IPS-18c (cell line): ENCODE data around the gene PM20D2.
"Not testable (repeated sequence)": the region's sequence is repeated elsewhere in the genome, so short reads cannot be mapped to it uniquely, and the experiment has no call there.

Source experiments
- H3K4me3 ChIP-seq: 2 replicates; pipeline ENCODE4 v1.7.0; 2013; ENCODE audit warnings: low read depth, mild to moderate bottlenecking, low read length, moderate library complexity; ENCODE audit not compliant: insufficient read depth
- H3K9me3 ChIP-seq: one replicate; pipeline ENCODE4 v1.6.1; 2013; ENCODE audit warnings: mild to moderate bottlenecking, low read length, moderate library complexity; ENCODE audit not compliant: control insufficient read depth, insufficient read depth

Gene PM20D2, protein sequence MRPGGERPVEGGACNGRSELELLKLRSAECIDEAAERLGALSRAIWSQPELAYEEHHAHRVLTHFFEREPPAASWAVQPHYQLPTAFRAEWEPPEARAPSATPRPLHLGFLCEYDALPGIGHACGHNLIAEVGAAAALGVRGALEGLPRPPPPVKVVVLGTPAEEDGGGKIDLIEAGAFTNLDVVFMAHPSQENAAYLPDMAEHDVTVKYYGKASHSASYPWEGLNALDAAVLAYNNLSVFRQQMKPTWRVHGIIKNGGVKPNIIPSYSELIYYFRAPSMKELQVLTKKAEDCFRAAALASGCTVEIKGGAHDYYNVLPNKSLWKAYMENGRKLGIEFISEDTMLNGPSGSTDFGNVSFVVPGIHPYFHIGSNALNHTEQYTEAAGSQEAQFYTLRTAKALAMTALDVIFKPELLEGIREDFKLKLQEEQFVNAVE

DNA sequence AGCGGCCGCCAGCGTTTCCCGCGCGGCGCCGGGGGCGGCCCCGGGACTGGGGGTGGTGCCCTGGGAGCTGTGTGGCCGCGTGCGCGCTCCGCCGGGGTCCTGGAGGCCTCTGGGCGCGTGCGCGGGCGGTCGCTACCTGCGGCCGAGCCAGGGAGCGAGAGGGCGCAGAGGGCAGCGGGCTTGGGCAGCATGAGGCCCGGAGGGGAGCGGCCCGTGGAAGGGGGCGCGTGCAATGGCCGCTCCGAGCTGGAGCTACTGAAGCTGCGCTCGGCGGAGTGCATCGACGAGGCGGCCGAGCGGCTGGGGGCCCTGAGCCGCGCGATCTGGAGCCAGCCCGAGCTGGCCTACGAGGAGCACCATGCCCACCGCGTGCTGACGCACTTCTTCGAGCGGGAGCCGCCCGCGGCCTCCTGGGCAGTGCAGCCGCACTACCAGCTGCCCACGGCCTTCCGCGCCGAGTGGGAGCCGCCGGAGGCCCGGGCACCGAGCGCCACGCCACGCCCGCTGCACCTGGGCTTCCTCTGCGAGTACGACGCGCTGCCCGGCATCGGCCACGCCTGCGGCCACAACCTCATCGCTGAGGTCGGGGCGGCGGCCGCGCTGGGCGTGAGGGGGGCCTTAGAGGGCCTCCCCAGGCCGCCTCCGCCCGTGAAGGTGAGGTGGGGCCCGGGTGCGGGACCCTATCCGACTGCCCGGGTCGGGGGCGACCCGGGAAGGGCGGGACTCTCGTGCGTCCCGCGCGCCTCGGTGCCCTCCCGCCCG is at the start of gene PM20D2:
Gene PM20D2, plus strand, starts transcription at position 100 of the 762 bp plus-strand sequence. Its CDS starts 90 bp downstream, at position 190.
- Histone ChIP-seq H3K4me3 (peak within 1 kb of the TSS; percentile 64), H3K9me3 (no peaks in the 10 kb centered on the region)

DNA sequence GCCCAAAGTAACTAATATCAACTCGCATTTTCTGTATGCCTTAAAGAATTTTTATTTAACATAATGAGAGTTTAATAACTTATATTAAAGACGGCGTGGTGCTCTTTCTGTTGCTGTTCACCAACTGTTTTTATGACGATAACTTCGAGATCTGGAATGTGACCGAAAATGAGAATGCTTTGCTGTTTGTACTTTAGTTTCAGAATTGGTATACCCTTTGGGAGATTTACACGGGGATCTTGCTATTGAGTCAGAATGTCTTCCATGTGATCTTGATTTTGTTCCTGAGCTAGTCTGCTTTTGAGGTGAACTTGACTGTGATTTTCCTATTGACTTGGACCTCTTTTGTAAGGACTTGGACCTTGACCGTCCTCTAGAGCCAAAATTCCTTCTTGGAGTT is 47.4 kb upstream of the PM20D2 start:
- H3K9me3 ChIP-seq = no peaks in the 10 kb centered on the region
- no peak overlapping the region for H3K4me3 ChIP-seq

DNA sequence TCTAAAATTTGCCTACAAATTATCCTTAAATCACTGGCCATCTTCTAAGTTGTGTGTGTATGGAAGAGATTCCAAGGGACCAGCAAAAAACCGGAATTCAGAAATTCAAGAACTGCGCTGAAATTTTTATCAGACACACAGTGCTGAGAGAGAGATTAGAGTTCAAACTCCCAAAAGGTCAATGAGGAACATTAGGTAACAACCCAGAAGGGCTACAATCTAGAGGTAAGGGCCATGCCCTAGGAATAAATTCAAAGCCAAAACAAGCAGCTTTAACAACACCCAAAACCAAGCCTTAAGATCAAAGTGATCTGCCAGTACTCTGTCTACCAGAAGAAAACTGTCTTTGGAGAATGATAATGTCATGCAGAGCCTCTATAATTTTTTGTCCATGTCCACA is 45.7 kb upstream of the PM20D2 start:
- H3K9me3 ChIP-seq = no peaks in the 10 kb centered on the region
- H3K4me3 ChIP-seq = no peak overlapping the region

DNA sequence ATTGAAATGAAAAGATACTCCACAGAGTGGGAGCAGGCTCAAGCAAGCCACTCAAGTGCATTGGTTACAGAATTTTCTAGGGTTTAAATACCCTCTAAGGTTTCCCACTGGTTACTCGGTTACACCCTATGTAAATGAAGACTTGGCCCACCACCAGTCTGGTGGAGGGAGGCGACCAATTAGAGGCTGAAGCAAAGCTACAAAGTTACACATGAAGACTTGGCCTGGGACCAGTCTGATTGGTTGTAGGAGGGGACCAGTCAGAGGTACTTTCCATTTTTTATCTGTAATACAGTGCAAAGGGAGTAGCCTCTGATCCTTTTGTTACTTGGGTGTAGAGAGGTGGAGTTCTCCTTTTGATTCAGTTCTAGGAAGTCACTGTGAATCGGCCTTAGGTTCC is 35.6 kb upstream of the PM20D2 start:
- H3K4me3 ChIP-seq = no peak overlapping the region
- H3K9me3 ChIP-seq = no peaks in the 10 kb centered on the region

DNA sequence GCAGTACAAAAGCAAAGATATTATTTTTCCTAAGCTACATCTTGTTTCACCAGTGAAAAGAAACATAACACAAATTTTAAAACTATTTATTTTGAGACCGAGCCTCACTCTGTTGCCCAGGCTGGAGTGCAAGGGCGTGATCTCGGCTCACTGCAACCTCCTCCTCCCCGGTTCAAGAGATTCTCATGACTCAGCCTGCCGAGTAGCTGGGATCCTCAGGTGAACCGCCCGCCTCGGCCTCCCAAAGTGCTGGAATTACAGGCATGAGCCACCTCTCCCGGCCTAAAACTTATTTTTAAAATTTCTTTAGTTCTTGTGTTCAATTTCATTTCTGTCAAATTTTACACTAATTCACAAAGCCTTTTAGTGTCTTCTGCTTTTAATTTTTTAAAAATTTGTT is 33.9 kb upstream of the PM20D2 start:
- Histone ChIP-seq H3K9me3 (no peaks in the 10 kb centered on the region), H3K4me3 (no peak overlapping the region)

DNA sequence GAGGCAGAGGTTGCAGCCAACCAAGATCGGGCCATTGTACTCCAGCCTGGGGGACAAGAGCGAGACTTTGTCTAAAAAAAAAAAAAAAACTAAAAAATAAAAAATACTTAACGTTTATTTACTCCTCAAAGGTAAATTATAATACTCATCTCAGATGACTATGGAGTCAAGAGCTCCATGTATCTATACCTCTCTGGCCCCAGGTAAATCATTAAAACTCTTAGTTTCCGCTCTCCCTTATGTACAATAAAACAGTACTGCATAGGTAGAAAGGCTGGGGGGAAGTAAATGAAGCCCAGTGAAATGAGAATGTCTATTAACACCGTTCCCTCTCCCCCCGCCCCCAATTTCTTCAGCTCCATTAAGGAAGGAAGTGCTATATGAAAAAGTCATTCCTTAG is 29.2 kb upstream of the PM20D2 start:
- H3K4me3 ChIP-seq = peak overlapping the region; percentile 86; the same call in 1 of the 2 replicates

DNA sequence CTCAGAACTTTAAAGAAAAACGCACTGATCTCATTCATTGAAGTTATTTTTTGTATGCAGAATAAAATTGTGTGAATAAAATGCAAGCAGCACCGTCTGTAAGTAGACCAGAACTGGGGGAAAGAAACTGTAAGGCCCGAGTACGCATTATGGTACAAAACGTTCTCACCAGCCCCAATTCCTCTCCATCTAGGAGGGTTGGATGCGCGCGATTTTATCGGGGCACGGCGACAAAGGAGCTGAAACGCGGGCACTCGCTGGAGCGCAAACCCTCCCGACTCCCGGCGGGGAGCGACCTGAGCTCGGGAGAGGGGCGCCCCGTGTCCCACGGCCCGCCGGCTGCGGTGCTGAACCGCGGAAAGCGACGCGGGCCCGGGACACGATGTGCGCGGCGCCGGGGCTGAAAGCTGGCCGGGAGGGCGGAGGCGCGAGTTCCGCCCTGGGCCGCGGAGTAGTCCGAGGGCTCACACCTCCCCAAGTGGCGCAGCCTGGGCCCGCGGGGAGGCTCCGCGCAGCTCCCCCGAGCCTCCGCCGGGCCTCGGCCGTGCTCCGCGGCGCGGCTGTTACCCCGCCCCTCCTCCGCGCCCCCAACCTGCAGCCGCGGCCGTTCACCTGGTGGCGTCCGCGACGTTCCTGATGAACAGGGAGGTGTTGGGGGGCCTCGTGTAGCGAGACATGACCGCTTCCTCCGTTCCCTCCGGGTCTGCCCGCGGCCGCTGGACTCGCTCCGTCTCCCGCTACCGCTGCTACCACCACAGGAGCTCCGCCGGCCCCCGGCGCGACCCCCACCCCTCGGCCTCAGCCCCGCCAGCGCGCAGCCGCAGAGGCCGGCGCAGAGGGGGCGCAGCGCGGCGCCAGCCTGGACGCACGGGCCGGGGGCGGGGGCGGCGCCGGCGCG is 28.4 kb upstream of the PM20D2 start, which contains the start of gene SRSF12:
Gene SRSF12, minus strand, starts transcription at position 861 of the 898 bp plus-strand sequence. Its CDS starts 184 bp downstream, at position 677.
- peak within 1 kb of the TSS; percentile 86 for H3K4me3 ChIP-seq
- peaks cover 2% of the 10 kb centered on the region for H3K9me3 ChIP-seq

More for the DNA sequence above, 29.2 kb upstream of the PM20D2 start:
- peaks cover 2% of the 10 kb centered on the region for H3K9me3 ChIP-seq

DNA sequence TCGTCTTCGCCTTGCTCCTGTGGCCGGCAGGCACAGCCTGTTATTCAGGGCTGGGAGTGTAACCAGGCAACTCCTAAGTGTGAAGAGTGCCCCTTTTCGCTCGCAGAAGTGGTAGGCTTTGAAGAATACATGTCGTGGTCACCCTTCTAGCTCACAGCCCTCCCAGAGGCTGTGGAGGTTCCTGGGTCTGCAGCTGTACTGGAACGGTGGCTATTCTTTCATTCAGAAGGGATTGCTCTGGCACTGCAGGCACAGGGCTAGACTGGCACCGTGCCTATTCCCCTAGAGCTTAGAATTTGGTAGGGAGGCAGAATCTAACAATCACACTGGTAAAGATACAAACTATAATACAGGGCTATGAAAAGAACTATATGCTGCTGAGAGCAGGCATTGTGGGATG is 26.9 kb upstream of the PM20D2 start:
- H3K4me3 ChIP-seq = no peak overlapping the region
- H3K9me3 ChIP-seq = peaks cover 2% of the 10 kb centered on the region

DNA sequence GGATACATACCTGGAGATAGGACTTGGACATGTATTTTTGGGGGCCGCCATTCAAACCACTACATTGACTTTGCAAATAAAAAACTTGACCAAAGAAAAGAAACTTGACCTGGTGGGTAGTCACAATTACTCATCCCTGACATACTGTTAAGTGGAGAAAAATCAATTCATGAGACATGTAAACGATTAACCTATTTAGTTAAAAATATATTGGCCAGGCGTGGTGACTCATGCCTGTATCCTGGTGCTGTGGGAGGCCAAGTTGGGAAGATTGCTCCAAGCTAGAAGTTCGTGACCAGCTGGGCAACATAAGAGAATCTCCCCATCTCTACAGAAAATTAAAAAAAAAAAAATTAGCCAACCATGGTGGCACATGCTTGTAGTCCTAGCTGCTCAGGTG is 25.5 kb upstream of the PM20D2 start:
- H3K4me3 ChIP-seq = no peak overlapping the region
- H3K9me3 ChIP-seq = peaks cover 2% of the 10 kb centered on the region

DNA sequence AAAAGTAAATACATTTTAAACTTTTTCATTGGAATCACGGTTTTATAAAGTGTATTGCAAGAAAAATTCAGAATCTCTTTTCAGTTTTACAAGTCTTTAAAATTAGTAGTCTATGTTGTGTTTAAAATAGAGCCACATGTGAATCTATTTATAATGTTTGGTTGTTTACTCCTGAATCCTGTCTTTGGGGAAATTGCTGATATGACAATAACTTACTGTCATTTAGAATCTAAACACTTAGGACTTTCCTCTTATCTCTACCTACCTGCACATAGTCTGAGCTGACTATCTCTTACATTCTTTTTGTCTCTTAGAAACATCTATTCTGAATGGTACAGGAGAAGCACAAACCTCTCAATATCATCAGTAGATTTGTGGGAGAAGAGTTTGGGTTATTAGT is 23.9 kb upstream of the PM20D2 start:
- peaks cover 2% of the 10 kb centered on the region for H3K9me3 ChIP-seq
- no peak overlapping the region for H3K4me3 ChIP-seq

DNA sequence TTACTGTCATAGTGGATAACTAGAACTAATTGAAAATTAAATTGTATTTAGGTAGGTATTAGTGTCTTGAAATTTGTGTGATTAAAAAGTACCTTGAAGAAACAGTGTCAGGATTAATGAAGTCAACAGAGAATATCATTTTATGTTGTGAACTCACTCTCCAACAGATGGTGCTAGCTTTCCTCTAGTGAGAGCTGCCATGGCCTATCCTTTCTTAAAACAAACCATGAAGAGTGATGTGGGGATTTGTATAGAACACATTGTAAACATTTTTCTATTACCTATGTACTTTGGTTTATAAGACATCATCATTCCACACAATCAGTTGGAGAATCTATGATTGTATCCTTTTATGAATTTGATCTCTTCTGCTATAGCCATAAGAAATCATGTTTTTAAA is 23.2 kb upstream of the PM20D2 start:
- Histone ChIP-seq H3K9me3 (peaks cover 2% of the 10 kb centered on the region), H3K4me3 (no peak overlapping the region)

DNA sequence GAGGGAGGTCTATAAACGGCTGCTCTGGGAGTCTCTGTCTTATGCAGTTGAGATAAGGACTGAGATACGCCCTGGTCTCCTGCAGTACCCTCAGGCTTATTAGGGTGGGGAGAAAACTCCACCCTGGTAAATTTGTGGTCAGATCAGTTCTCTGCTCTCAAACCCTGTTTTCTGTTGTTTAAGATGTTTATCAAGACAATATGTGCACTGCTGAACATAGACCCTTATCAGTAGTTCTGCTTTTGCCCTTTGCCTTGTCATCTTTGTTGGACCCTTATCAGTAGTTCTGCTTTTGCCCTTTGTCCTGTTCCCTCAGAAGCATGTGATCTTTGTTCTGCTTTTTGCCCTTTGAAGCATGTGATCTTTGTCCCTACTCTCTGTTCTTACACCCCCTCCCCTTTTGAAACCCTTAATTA is 17.6 kb upstream of the PM20D2 start:
- not testable (repeated sequence) for H3K4me3 ChIP-seq

DNA sequence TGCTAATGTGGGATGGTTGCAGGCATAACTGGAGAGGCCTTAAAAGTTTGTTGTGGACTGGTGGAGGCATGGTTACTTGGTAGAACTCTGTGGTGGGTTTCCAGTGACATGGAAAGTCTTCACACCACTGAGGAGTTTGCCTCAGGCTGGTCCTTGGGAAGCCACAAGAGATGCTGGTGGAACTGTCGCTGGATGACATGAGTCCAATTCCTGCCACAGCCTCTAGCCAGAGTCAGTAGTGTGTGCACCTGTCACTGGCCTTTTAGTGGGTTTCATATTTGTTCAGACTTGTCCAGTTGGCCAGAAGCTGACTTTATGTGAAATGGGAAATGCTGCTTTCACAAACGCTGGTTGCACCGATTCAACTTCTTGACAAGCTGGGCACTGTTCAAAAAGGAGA is 14.3 kb upstream of the PM20D2 start:
- Histone ChIP-seq H3K9me3 (peaks cover 2% of the 10 kb centered on the region), H3K4me3 (no peak overlapping the region)

More for the DNA sequence above, 17.6 kb upstream of the PM20D2 start:
- not testable (repeated sequence) for H3K9me3 ChIP-seq

DNA sequence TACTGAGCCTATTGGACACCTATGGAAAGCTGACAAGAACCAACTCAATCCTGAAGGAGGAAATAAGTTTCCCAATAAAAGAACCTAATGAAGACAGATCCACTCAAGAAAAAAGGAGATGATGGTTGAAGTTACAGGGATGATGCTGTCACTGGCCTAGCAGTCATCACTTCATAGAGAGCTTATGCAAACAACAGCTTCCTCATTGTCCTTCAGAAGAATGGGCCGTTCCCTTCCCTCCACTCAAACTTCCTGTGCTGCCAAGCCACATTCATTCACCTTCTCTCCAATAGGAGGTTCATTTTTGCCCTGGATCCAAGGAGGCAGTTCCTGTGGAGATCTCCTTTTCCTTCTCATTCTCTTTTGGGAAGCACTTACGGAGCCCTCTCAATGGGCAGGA is 13.8 kb upstream of the PM20D2 start:
- Histone ChIP-seq H3K9me3 (peaks cover 2% of the 10 kb centered on the region), H3K4me3 (no peak overlapping the region)

DNA sequence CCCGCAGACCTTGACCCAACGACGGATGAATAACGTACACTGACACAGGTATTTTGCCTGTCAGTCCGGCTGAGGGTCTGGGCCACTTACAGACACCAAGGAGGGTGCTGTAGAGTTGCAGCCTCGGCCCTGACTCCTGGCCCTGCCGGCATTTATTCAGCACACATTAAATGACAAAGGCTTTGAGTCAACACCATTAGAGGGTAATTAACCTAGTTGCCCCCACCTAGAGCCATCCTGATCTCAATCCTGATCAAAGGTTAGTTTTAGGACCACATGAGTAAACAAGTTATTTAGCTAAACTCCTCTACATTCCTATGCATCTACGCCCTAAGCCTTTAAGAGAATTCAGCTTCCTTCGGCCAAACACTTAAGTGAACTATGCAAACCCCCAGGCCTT is 11.9 kb upstream of the PM20D2 start:
- no peak overlapping the region for H3K4me3 ChIP-seq
- H3K9me3 ChIP-seq = peaks cover 2% of the 10 kb centered on the region

DNA sequence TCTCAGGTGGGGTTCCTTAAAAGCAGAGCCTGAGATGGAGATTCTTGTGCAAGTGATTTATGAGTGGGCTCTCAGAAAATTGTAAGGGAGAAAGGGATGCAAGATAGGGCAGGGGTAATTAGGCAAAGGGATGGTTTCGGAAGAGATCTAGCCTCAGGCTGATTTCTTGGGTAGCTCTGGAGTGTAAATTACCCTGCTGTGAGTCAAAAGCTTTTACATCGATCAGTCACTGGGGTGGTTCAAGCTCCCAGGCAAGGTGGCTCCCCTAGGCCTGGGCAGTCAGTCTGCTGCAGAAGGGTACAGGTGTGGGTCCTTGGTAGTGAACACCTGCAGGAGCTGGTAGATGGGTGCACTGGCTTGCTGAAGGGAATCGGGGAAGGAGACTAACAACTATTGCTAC is 11.1 kb upstream of the PM20D2 start:
- H3K9me3 ChIP-seq = peaks cover 2% of the 10 kb centered on the region
- H3K4me3 ChIP-seq = no peak overlapping the region

DNA sequence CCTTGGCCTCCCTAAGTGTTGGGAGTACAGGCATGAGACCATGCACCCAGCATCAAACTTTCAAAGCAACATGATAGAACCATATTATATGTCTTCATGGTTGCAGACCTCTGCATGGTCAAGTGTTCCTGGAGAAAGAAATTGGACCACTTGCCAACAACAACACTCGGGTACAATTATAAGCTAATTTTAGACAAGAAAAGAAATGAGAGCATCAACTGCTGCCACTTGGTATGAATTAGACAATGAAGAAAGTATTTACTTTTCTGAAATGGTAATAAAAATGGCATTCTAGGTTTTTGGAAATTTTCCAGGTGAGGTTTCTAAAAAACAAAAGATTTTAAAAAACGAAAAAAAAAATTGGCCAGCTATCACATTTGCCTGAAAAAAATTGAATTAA is 7.7 kb upstream of the PM20D2 start:
- H3K4me3 ChIP-seq = no peak overlapping the region

More for the DNA sequence above, 7.7 kb upstream of the PM20D2 start:
- no peaks in the 10 kb centered on the region for H3K9me3 ChIP-seq
